SK-N-SH treated with all-trans-retinoic acid at 6 μM for 48 hours (cell line): ENCODE results near the gene PLAU.

Experiments
- ATAC-seq: fragments of 200-7000 bp; cut with Tn5 transposase; 3 replicates; pipeline ENCODE4 v1.9.1; 2020; ENCODE audit warnings: mild to moderate bottlenecking, moderate library complexity
- ZNF70 ChIP-seq: fragments of 450-650 bp; formaldehyde crosslinking; IDR thresholded peaks from 2 replicates; pipeline ENCODE4 v1.5.0; 2020; ENCODE audit warnings: mild to moderate bottlenecking, moderate library complexity
- TF ChIP-seq, protein P1 (sequence below): fragments of 250-450 bp; sonication (Bioruptor Pico); IDR thresholded peaks from 2 replicates; pipeline ENCODE4 v1.8.0; 2020; ENCODE audit warnings: mild to moderate bottlenecking, moderate library complexity, borderline replicate concordance

PLAU gene

DNA sequence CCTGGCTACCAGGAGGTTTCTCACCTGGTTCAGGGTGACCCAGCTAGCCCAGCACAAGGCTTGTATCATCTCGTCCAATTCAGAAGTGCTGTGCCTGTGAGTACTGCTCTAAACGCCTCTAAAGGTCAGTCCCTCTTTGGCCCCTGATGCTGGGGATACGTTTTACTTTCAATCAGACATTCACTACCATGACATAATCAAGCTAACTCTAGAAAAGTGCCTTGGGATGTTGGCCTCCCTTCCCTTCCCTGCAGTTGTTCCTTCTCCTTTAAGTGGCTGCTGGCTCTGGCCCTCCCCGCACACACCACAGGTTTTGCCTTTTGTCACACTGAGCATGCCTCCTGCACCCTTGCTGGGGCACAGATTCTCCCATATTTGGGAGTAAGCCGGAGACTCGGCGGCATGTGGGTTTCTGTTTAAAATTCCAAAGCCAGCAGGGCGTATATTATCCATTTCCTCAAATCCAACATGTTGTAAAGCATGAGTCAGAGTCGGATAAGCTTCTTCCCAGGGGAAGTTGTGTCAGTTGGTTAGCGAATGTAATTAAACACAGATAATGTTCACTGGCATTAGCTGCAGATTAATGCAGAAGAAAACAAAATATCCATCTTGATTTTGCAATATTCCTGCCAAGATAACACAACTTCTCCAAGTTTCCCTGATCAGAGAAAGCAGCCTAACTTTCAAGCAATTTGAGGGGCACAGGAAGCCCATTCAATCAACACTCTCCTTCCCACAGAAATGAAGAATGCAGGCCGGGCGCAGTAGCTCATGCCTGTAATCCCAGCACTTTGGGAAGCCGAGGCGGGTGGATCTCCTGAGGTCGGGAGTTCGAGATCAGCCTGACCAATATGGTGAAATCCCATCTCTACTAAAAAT lies 55.2 kb downstream of the PLAU start (continued):
- TF ChIP-seq, protein P1, sequence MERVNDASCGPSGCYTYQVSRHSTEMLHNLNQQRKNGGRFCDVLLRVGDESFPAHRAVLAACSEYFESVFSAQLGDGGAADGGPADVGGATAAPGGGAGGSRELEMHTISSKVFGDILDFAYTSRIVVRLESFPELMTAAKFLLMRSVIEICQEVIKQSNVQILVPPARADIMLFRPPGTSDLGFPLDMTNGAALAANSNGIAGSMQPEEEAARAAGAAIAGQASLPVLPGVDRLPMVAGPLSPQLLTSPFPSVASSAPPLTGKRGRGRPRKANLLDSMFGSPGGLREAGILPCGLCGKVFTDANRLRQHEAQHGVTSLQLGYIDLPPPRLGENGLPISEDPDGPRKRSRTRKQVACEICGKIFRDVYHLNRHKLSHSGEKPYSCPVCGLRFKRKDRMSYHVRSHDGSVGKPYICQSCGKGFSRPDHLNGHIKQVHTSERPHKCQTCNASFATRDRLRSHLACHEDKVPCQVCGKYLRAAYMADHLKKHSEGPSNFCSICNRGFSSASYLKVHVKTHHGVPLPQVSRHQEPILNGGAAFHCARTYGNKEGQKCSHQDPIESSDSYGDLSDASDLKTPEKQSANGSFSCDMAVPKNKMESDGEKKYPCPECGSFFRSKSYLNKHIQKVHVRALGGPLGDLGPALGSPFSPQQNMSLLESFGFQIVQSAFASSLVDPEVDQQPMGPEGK (CRISPR knock-in tag), result no peak; the same call in 1 of the 2 replicates
- no peak for TF ChIP-seq ZNF70

DNA sequence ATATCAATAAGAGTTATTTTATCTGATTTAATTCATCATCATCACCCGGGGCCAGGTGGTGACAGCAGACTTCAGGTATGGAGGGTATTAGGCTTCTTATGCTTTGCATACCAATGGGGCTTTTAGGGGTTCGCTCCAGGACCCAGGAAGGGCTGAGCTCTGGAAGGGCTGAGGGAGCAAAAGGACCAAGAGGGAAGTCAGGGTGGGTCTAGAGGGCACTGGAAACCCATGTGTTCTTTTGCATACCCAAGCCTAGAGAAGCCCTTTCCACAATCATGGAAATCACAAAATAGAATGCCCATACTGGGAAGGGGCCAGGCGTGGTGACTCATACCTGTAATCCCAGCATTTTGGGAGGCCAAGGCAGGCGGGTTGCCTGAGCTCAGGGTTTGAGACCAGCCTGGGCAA lies 56.1 kb downstream of the PLAU start:
- ATAC-seq, result no peak

More for the DNA sequence above, 56.1 kb downstream of the PLAU start:
- no peak for TF ChIP-seq ZNF70
